GM21367 (cell line): ENCODE data around the gene TSPEAR.
"Not testable (repeated sequence)": the region's sequence is repeated elsewhere in the genome, so short reads cannot be mapped to it uniquely, and the experiment has no call there.

Source experiments
- ATAC-seq: cut with Tn5 transposase; IDR thresholded peaks from one replicate; pipeline ENCODE4 v1.9.1; 2021; ENCODE audit not compliant: unreplicated experiment

TSPEAR gene

DNA sequence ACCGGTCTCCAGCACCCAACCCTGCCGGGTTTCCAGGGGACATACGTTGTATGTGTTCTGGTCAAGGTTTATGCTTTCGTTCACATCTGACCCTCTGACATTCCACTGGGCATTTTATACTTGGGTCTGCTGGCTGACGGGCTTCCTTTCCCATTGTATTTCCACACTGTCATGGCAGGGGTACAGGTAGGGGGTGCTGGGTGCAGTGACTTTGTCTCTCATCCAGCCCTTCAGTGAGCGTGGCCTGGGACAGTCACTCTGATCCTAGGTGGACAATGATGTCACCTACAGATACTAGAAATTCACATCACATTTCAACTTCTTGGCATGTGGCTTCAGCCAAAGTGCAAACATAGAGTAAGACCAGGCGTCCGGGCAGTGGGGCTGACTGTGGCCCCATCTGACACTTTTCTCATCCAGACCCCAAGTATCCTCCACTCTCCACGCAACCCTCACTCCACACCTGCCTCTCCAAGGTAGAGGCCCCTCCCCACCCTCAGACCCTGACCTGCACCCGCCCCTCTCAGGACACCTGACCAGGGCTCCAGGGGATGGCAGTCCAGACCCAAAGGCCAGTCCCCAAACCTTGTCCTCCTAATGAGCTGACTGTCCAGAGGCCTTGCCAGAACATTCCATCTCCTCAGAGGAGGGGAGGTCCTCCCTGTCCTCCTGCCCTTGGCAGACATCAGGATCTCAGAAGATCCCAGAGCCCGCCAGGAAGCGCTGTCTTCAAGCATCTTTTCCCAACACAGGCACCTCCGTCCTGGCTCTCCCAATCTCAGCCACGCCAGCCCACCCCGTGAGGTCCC lies 75.0 kb downstream of the TSPEAR start:
- ATAC-seq = no peak

DNA sequence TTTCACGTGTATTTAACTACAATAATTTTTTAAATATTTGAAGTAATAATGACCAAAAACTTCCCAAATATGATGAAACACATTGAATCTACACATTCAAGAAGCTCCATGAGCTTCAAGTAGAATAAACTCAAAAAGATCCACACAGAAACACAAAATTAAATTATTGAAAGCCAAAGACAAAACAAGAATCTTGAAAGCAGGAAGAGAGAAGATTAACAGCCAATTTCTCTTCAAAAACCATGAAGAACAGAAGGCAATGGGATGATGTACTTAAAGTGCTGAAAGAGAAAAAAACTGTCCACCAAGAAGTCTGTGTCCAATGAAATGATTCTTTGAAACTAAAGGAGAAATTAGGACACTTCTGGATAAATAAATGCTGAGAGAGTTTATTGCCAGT lies 79.3 kb downstream of the TSPEAR start:
- ATAC-seq = no peak

DNA sequence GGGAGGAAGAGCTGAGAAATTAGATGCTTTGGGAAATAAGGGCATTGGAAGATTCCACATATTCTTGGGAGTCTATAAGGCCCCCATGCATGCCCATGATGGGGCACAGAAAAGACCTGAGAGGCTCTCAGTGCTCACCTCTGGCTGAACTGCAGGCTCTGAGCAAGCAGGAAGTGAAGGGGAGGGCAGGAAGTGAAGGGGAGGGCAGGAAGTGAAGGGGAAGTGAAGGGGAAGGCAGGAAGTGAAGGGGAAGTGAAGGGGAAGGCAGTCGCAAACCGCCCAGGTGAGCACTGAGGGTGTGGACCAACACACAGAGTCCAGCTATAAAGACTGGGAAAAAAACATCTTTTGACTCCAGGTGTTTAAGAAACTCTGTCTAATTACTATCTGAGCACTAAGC lies 80.9 kb downstream of the TSPEAR start:
- ATAC-seq = no peak

DNA sequence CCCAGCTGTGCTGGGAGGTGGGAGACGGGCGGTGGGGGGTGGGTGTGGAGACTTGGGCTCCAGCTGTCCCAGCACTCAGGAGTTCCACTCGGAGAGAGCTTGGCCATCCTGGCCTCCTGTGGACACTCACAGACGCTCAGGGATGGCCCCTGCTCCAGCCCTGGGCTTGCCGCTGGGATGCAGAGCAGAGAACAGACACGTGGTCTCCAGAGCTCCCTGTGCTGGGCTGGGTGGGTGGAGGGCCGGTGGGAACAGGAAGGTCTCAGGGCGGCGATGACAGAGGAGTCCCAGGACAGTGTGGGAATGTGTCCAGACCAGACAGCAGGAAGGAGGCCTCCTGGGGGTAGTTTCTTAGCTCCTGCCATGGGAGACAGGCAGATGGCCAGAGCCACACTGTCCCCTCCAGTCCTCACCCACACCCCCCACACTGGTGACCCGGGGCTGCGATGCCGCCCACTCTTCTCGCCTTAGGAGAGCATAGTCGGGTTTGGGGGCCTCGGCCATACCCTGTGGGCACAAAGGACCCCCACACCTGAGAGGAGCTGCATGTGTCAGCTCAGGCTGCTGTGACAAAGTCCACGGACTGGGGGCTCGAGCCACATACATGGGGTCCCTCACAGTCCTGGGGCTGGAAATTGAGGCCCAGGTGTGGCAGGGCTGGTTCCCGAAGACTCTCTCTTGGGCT lies 82.5 kb downstream of the TSPEAR start:
- ATAC-seq = no peak

DNA sequence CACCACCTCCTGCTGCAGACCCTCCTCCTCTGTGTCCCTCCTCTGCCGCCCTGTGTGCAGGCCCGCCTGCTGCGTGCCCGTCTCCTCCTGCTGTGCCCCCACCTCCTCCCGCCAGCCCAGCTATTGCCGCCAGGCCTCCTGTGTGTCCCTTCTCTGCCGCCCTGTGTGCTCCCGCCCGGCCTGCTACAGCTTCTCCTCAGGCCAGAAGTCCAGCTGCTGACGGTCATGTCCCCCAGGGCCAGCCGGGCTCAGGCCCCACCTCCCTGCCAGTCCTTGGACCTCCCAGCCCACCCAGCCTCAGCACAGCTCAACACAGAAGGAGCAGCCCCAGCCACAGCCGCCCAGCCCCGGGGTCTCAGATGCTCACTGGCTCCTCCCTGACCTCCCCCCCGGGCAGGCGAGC lies 83.5 kb downstream of the TSPEAR start:
- ATAC-seq = not testable (repeated sequence)

DNA sequence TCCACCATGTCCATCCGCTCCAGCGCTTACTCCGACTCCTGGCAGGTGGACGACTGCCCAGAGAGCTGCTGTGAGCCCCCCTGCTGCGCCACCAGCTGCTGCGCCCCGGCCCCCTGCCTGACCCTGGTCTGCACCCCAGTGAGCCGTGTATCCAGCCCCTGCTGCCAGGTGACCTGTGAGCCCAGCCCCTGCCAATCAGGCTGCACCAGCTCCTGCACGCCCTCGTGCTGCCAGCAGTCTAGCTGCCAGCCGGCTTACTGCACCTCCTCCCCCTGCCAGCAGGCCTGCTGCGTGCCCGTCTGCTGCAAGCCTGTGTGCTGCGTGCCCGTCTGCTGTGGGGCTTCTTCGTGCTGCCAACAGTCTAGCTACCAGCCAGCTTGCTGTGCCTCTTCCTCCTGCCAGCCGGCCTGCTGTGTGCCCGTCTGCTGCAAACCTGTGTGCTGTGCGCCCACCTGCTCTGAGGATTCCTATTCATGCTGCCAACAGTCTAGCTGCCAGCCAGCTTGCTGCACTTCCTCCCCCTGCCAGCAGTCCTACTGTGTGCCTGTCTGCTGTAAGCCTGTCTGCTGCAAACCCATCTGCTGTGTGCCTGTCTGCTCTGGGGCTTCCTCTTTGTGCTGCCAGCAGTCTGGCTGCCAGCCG lies 84.1 kb downstream of the TSPEAR start:
- ATAC-seq = not testable (repeated sequence)

DNA sequence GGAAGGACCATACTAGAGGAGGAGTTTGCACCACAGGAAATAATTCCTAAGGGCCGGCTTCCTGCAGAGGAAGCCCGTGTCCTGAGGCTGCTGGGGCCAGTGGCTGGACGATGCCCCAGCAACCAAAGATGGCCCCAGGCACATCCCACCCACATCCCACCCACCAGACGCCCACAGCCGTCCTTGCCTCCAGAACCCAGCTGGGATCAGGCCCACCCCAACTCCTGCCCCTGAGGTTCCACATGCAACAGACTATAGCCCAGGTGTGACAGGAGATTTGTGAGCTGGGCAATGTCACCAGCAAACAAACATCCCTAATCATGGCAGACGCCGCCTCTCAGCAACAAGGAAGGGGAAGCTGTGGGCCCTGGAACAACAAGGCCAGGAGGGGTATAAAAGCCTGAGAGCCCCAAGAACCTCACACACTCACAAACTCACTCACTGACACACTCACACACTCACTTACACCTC lies 84.7 kb downstream of the TSPEAR start, which contains the start of gene KRTAP10-9:
TSS of gene KRTAP10-9 (plus strand) at position 421 of the 471 bp plus-strand sequence. CDS start 79 bp downstream, outside the sequence.
- no peak for ATAC-seq

DNA sequence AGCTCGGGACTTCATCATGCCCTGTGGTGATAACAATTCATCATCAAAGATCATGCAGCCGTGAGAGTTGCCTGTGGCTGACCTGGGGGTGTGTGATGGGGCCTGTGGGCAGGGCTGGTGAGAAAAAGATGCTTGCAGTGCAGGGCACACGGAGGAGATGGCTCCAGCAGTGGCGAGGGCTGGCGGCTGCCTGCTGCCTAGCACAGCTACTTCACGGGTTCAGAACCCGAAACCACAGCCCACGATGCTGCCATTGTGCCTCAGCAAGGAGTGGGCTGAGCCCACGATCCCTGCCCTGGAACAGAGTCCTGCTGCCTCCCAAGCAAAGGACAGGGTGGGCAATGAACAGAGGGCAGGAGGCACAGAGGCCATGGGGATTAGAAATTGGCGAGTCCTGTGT lies 85.1 kb downstream of the TSPEAR start:
- no peak for ATAC-seq

DNA sequence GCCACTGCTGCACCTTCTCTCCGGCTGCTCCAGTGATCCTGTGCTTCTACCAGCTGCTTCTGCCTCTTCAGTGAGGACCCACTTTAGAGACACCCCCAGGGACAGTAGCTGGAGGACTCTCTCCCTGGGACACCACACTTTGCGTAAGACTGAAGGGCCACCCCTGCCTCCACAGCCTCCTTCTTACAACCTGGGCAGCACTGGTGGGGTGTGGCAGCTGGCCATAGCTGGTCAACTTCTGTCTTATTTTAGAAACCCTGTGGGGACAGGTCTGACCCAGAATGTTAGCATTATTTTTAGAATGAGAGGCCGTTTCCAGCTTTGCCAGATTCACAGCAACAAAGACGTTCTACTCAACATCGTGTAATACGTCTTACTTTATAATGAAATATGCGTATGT lies 85.6 kb downstream of the TSPEAR start:
- no peak for ATAC-seq

DNA sequence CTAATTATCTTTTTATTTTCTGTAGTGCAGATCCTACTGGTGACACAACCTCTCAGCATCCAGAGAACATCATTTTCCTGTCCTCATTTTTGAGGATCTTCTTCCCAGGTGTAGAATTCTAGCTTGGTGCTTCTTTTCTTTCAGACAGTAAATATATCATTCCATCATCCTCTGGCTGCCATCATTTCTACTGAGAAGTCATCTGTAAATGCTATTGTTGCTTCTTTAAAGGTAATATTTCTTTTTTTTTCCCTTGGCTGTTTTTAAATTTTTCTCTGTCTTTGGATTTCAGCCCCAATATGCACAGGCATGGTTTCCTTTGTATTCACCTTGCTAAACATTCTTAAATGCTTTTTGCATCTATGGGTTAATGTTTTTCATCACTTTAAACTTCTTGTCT lies 87.8 kb downstream of the TSPEAR start:
- no peak for ATAC-seq

DNA sequence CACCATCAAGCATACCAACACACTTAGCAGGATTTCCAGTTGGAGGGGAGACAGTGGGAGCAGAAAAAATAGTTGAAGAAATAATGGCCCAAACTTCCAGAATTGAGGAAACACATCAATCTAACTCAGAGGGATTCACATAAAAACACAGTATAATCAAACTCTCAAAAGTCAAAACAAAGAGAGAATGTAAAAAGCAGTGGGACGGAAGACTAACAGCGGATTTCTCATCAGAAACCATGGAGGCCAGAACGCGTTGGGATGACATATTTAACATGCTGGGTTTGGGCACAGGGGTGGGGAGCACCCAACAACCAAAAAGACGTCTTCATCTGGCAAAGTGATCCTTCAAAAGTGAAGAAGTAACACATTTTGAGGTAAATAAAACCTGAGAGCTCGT lies 91.5 kb downstream of the TSPEAR start:
- ATAC-seq = no peak

DNA sequence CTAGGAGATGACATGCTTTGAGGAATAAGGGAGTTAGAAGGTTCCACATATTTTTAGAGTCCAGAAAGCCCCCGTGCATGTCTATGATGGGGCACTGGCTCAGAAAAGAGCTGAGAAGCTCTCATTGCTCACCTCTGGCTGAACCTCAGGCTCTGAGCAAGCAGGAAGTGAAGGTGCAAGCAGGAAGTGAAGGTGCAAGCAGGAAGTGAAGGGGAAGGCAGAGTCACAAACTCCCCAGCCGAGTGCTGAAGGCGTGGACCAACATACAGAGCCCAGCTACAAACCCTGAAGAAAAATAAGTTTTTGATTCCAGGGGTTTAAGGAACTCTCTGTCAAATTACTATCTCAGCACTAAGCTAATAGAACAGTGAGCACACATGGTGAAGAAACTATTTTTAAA lies 92.5 kb downstream of the TSPEAR start:
- no peak for ATAC-seq

DNA sequence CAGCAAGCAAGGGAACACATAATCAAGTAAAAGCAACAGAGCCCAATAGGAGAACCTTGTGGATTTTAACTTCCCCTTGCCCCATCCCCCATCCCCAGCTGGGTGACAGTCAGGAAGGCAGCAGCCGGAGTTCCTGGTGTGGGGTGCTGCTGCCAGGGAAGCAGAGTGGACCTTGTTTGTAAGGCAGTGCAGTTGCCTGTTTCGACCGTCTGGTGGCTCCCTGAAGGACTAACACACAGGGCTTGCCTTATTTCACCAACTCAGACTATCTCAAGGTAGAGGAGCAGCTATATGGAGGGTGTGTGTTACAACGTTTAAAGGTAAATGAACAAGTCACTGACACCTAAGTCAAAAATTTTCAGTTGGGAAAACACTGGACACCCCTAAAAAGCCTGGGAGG lies 92.9 kb downstream of the TSPEAR start:
- ATAC-seq = no peak

DNA sequence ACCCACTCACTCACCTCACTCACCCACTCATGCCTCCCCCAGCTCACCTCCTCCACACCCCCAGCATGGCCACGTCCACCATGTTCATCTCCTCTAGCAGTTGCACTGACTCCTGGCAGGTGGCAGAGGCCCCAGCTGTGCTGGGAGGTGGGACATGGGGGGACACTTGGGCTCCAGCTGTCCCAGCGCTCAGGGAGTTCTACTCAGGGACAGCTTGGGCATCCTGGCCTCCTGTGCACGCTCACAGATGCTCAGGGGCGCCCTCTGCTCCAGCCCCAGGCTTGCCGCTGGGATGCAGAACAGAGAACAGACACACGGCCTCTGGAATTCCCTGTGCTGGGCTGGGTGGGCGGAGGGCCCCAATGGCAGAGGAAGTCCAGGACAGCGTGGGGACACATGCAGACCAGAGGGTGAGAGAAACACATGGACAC lies 94.3 kb downstream of the TSPEAR start:
- no peak for ATAC-seq

DNA sequence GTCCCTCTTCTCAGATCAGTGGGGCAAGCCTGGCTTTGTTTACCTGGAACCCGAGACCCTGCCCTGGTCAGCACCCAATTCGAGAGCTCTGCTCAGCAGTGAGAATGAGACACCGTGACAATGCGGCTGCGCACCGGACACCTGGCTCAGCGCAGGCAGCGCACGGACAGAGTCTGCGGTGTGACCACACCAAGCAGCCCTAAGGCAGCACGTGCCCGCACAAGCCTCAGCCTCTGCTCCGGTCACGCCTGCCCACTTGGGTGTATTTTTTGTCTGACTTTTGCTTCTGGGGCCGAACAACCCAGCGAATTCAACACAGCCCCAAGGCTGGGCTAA lies 94.8 kb downstream of the TSPEAR start:
- no peak for ATAC-seq

DNA sequence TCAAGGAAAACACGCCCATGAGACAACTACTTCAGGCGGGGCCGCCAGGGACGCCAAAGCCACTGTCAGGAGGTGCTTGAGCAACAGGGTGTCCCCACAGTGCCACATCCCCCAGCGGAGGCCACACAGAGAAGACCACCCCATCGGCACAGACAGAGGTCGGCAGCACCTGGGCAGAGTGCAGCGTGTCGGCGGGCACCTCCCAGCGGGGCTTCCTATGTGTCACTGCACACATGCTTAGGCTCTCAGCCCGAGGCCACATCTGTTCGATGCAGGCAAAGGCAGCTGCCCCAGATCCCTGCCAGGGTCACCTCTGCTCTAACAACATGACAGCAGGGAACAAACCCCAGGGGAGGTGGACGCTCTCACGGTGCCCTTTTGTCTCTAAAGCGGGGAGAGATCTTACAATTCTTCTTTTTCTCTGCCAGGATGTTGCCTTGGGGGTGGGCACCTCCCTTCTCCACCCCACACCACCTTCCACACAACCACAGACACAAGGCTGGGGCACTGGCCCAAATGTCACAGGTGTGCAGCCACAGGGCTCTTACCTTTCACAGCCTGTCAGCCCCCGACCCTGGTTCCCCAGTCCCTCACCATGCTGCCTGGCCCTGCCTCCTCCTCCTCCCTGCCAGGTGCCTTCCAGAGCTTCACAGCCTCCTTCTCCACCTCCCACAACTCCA lies 95.3 kb downstream of the TSPEAR start:
- ATAC-seq = no peak

DNA sequence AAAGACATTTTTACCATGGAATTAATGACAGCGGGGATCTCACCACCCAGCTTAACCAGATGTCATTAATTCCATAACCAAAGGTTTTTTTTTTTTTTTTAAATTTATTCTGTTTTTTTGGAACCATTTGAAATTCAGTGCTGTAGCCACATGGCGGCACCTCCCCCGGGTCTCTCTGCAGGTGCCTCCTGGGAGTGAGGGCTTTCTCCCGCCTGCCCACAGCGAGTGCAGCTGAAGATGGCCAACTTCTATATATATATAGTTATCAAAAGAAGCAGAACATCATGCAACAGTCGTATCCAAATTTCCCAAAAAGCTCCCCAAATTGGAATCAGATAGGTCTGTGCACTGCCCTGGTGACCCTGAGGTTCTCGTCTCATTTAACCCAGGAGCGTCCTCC lies 95.9 kb downstream of the TSPEAR start:
- ATAC-seq = no peak

DNA sequence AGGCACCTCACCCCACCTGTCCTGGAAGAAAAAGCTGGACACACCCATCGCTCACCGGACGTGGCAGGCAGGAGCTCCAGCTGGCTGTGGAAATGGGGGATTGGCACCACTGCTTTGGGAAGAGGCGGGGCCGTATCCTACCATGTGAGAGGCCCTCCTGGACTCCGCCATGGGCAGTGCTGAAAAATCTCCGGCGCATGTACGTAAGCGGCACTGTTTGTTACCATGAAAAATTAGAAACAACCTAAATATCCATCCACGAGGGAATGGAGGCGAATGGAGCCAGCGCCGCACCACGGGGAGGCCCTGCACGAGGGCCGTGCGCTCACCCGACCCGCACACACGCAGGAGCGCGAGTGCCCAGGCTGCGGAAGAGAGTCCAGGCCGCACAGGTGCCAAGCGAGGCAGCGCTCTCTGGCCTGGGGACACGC lies 96.4 kb downstream of the TSPEAR start:
- ATAC-seq = no peak

DNA sequence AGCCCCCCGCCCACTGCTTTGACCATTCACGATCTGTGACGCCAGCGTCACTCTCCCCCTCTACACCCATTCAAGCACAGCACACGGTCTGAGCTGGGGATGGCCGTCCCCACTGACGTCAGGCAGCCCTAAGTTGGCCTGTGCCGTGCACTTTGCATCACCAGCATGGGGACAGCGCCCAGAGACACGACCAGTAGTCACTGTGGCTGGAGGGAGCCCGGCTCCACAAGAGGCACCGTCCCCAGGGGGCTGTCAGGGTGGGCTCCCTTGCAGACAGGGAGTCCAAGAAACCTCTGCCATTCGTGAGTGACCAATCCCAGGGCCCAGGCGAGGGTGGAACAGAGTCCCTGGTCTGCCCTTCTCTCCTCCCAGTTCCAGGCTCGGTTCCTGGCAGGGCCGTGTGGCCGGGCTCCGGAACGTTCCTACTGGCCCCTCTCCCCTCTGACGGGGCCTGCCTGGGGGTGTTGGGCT lies 97.2 kb downstream of the TSPEAR start:
- ATAC-seq = no peak

DNA sequence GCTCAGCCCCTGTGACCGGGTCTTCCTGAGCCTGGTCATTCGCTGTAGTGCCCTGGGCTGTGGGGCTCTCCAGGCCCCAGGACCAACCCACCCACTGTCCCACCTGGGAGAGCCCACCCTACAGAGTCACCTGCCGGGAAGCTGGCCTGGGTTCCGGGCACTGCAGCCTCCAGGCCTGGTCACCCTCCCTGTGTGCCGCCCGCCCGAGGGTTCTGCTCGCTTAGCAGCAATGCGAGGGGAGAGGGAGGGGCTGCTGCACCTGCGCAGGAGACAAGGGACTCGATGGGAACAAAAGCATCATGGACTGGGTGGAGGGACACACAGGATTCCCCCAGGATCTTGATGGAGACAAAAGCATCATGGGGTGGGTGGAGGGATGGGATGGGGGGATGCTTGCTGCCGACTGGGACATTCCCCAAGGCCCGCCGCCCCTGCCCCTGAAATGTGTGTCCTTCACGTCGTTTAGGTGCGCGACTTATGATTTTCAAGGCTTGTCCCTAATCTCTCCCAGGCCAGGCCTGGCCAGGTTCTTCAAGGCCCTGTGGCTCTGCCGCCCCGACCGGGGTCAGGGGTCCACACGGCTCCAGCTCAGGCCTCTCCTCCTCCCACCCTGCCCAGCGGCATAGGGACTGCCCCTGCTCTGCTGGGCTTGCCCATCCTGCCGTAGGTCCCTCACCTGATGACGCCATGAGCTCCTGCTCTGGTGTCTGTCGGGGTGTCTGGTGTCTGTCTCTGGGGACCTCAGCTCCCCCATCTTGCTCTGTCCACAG lies 97.8 kb downstream of the TSPEAR start:
- ATAC-seq = no peak
